TTC549 (cell line): ENCODE results near the gene PTPRN2.
"Not testable (repeated sequence)": the region's sequence is repeated elsewhere in the genome, so short reads cannot be mapped to it uniquely, and the experiment has no call there.

Experiments used
- FAIRE-seq: peaks from 2 replicates; lab custom pipeline; 2012; peaks lifted over from hg19 to GRCh38; lab: Jason Lieb, UNC

Gene PTPRN2

DNA sequence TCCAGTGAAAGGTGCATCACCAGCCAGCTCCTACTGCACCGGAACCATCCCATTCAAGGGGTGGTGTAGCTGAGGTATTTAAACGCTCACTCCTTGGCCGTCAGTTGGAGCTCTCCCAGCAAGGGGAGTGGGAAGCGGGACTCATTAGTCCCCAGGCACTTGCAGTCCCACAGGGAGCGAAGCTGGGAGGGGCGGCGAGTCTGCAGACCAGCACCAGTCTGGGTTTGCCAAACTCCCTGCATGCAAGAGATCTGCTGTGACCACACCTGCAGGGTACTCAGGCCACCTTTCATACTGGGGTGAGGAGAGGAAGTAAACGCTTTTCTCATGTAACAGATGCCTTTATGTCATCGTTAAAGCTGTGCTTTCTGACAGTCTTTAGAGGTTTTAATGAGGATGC, 187.9 kb downstream of the PTPRN2 start:
- no peak for FAIRE-seq

GRCh38 chr7:158398750-158399149, 188.9 kb downstream of the PTPRN2 start:
- FAIRE-seq, result no peak

- no peak for FAIRE-seq
Observed at GRCh38 chr7:158397885-158398284, 189.7 kb downstream of the PTPRN2 start.

- FAIRE-seq, result no peak
Observed at GRCh38 chr7:158396982-158397862, 190.4 kb downstream of the PTPRN2 start.

DNA sequence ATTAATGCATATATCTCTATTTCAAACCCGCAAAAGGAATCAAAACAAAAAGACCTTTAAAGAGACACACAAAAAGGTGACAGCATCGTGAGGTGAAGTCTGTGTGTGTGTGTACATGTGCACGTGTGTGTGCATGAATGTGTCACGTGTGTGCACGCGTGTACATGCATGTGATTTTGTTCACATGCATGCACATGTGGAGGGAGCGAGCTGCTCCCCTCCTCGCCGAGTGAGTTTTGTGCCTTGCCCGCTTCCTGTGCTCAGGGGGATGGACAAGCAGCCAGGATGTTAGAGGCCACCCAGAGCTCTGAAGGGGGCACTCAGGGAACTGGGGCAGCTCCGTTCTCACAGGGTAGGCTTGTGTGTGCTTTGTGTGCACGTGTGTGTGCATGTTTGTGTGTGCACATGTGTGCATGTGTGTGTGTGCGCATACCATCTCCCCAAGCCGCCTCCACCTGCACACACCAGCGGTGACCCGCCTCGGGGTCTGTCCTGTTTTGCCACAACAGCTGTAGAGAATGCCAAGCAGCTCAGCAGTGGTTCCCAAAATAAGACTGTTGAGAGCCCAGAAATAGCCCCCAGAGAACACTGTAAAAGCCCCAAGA, 191.2 kb downstream of the PTPRN2 start:
- no peak for FAIRE-seq

- no peak for FAIRE-seq
Observed at GRCh38 chr7:158395780-158396278, 191.8 kb downstream of the PTPRN2 start.

DNA sequence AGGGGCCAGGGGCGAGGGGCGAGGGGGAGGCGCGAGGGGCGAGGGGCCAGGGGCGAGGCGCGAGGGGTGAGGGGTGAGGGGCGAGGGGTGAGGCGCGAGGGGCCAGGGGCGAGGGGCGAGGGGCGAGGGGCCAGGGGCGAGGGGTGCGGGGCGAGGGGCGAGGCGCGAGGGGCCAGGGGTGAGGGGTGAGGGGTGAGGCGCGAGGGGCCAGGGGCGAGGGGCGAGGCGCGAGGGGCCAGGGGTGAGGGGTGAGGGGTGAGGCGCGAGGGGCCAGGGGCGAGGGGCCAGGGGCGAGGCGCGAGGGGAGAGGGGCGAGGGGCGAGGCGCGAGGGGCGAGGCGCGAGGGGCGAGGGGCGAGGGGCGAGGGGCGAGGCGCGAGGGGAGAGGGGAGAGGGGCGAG, 192.3 kb downstream of the PTPRN2 start:
- FAIRE-seq, result no peak

DNA sequence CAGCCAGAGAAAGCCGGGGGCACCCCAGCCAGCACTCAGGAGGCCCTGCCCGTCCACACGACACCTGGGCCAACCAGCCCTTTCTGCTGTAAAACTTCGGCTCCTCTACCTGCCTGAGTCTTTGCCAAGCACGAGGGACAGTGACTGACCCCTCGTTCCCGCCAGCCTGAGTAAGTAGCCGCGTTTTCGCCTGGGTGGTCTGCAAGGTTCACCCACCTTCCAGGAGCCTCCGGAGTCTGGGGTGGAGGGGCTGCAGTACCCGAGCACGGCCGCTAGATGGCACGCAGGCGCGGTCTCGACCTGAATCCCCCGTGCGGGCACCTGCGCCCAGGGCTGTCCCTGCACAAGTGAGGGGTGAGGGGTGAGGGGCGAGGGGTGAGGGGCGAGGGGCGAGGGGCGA, 192.7 kb downstream of the PTPRN2 start:
- FAIRE-seq, result no peak

DNA sequence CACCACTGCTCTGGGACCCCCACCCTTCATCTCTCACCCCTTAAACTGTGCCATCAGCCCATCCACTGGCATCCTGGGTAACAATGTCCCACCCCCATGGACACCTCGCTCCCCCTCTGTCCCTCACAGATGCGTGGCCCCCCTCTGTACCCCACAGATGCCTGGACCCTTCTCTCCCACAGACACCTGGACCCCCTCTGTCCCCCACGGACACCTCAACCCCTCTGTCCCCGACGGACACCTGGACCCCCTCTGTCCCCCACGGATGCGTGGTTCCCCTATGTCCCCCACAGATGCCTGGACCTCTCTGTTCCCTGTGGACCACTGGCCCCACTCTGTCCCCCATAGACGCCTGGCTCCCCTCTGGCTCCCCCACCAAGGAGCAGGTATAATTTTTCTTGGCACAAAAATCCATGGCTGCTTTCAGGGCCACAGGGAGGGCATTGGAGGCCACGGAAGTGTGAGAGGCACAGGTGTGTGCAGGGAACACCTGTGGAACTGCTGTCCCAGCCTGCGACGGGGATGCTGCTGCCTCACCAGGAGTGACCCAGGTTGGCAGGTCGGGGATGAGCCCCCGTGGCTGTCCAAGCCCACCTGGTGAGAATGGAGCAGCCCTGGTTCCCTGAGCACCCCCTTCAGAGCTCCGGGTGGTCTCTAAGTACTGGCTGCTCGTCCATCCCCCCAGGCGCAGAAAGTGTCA, 193.5 kb downstream of the PTPRN2 start:
- FAIRE-seq, result no peak

DNA sequence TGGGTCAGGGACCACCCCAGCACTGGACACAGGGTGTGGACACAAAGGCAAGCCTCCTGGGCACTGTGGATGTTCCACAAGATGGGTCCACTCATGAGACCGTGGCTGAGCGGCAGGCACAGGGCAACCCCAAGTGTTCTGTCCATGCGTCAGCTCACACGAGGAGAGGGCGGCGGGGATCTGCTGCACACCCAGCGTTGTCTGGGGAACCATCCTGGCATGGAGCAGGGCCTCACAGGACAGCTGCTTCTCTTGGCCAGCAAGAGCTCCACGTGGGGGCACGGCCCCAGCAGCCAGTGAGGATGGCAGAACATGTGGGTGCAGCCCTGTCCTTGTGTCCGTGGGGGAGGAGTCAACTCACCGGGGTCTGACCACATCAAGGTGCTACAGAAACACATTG, 195.4 kb downstream of the PTPRN2 start:
- no peak for FAIRE-seq

- no peak for FAIRE-seq
Observed at GRCh38 chr7:158391541-158391940, 196.1 kb downstream of the PTPRN2 start.

- FAIRE-seq, result no peak
Observed at GRCh38 chr7:158391141-158391540, 196.5 kb downstream of the PTPRN2 start.

GRCh38 chr7:158390460-158390859, 197.2 kb downstream of the PTPRN2 start:
- FAIRE-seq, result no peak

- no peak for FAIRE-seq
Observed at GRCh38 chr7:158389514-158390425, 197.9 kb downstream of the PTPRN2 start.

DNA sequence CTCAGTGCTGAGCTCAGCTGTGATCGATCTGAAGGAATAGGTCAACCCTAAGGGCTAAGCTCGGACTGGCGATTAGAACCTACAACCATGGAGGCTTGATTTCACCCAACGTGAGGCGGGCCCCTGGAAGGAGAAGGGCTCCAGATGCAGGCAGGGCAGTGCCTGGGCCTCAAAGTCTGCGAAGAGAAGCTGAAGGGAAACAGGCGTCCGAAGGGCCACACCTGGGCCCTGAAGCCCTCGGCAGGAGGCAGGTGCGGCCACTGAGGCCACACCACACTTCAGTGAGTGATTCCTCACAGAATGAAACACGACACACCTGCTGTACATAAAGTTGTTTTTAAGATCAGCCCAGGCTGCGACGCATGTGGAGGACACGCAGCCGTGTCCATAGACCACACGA, 198.7 kb downstream of the PTPRN2 start:
- no peak for FAIRE-seq

DNA sequence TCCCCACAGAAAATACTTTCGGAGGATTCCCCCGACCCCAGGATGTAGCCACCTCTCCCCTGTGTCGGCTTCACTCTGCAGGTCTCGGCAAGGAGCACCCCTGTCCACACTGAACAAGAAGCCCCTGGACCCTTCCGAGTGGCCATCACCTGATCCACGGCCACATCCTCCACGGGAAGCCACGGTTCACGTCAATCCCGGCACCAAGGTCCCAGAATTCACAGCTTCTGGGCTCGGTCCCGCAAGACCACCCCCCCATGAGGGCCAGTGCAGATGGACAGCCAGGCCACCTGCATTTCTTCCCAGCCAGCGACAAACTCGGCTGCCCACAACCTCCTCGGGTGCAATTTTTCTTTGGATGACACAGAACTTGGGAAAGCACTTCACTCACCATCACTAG, 199.6 kb downstream of the PTPRN2 start:
- no peak for FAIRE-seq

GRCh38 chr7:158387546-158387891, 200.1 kb downstream of the PTPRN2 start:
- FAIRE-seq, result no peak

GRCh38 chr7:158386866-158387545, 200.6 kb downstream of the PTPRN2 start:
- FAIRE-seq, result no peak

DNA sequence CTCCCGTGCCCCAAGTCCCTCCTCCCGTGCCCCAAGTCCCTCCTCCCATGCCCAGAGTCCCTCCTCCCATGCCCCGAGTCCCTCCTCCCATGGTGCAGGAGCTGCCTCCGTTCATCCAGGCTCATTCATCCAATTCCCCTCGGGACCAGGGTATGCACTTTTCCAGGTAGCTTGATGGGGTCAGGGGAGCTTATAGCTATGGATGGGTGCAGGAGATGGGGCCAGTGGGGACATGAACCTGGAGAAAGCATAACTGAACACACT, 201.3 kb downstream of the PTPRN2 start:
- FAIRE-seq, result no peak

DNA sequence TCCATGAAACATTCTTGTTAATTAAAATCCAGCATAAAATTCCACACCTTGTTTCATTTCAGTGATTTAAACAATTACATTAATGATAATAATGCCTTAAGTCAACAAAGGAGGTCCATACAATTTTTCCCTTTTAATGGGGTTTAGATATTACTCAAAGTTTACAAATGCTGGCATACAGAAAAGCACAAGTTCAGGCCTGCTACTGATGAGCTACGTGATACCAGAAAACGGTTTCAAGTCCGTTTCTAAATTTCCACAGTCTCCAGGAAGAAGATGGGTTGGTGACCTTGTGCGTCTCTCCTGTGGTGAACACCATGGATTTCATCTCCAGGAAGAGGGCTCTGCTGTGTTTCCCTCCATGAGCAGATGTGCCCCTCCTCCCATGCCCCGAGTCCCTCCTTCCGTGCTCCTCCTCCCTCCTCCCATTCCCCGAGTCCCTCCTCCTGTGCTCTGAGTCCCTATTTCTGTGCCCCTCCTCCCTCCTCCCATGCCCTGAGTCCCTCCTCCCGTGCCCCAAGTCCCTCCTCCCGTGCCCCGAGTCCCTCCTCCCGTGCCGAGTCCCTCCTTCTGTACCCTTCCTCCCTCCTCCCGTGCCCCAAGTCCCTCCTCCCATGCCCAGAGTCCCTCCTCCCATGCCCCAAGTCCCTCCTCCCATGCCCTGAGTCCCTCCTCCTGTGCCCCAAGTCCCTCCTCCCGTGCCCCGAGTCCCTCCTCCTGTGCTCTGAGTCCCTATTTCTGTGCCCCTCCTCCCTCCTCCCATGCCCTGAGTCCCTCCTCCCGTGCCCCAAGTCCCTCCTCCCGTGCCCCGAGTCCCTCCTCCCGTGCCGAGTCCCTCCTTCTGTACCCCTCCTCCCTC, 201.9 kb downstream of the PTPRN2 start:
- not testable (repeated sequence) for FAIRE-seq

- FAIRE-seq, result no peak
Observed at GRCh38 chr7:158384746-158385145, 202.9 kb downstream of the PTPRN2 start.
